Astrocyte of the spinal cord (primary cell): ENCODE data around the gene SHISA3.

Experiments used
- DNase-seq: peaks from one replicate; pipeline ENCODE4 v3.0.0; 2011; ENCODE audit warnings: low read depth, low spot score
- H3K4me3 ChIP-seq: 2 replicates; pipeline ENCODE4 v1.5.1; 2011; ENCODE audit warnings: low read depth, mild to moderate bottlenecking, low read length, moderate library complexity
- CTCF ChIP-seq: IDR thresholded peaks from 2 replicates; pipeline ENCODE4 v1.5.1; 2012; ENCODE audit warnings: low read depth, mild to moderate bottlenecking, low read length, inconsistent platforms
- in situ Hi-C: cut with HindIII; loops from 2 replicates; pipeline ENCODE4 v1.10.0; 2017; ENCODE audit warnings: low sequenced_read_pairs

SHISA3 gene

GRCh38 chr4:42425146-42426065 is 28.1 kb downstream of the SHISA3 start:
- in situ Hi-C loops: no loop called here
- DNase-seq: no peak
- no peak for TF ChIP-seq CTCF
- no peak overlapping the region for H3K4me3 ChIP-seq

GRCh38 chr4:42428036-42428435 is 30.7 kb downstream of the SHISA3 start:
- no peak for DNase-seq
- TF ChIP-seq CTCF: no peak
- in situ Hi-C loops: no loop called here
- no peak overlapping the region for H3K4me3 ChIP-seq

GRCh38 chr4:42436928-42437565 is 39.8 kb downstream of the SHISA3 start:
- no peak for DNase-seq
- no peak overlapping the region for H3K4me3 ChIP-seq
- in situ Hi-C loops: no loop called here
- no peak for TF ChIP-seq CTCF

- no peak overlapping the region for H3K4me3 ChIP-seq
- no peak for DNase-seq
- in situ Hi-C loops: no loop called here
- no peak for TF ChIP-seq CTCF
Measured at GRCh38 chr4:42440083-42440482, 42.8 kb downstream of the SHISA3 start.

GRCh38 chr4:42442601-42443000 is 45.3 kb downstream of the SHISA3 start:
- in situ Hi-C loops: no loop called here
- no peak for DNase-seq
- H3K4me3 ChIP-seq: no peak overlapping the region
- no peak for TF ChIP-seq CTCF

- no peak for DNase-seq
- no peak for TF ChIP-seq CTCF
- H3K4me3 ChIP-seq: no peak overlapping the region
- in situ Hi-C loops: no loop called here
Measured at GRCh38 chr4:42445038-42445437, 47.8 kb downstream of the SHISA3 start.
